Lung (tissue), 12 donors: Measurements from ENCODE around the gene PPM1H. TPM values are rescaled to one million over a fixed set of nuclear protein-coding genes. Genes with fewer than 3 reads are reported as not detected.

Experiments
- ATAC-seq: fragments of 200-7000 bp; cut with Tn5 transposase; one replicate; pipeline ENCODE4 v1.9.1; 2020; ENCODE audit warnings: moderate number of reproducible peaks; ENCODE audit not compliant: insufficient read depth, low FRiP score
- DNase-seq, 3 donors: peaks; one replicate each; pipeline ENCODE4 v3.0.0-alpha.2; 2013 to 2017
- H3K27ac ChIP-seq, 2 donors: one replicate each; pipeline ENCODE4 v1.5.1; 2013; ENCODE audit warnings: mild to moderate bottlenecking in 2 of 2, moderate library complexity in 2 of 2, control low read depth in 1 of 2, inconsistent platforms in 1 of 2, low read depth in 1 of 2, low read length in 1 of 2
- H3K27me3 ChIP-seq, 3 donors: one replicate each; pipeline ENCODE4 v1.5.1; 2013; ENCODE audit warnings: low read length in 2 of 3; ENCODE audit not compliant: control insufficient read depth in 3 of 3, insufficient read depth in 3 of 3
- H3K36me3 ChIP-seq, 4 donors: one replicate each; pipeline ENCODE4 v1.5.1; 2013; ENCODE audit warnings: low read length in 4 of 4, mild to moderate bottlenecking in 1 of 4, moderate library complexity in 1 of 4; ENCODE audit not compliant: control insufficient read depth in 4 of 4, insufficient read depth in 4 of 4
- H3K4me1 ChIP-seq, 5 donors: one replicate each; pipeline ENCODE4 v1.5.1; 2013; ENCODE audit warnings: low read length in 5 of 5, mild to moderate bottlenecking in 2 of 5, moderate library complexity in 1 of 5; ENCODE audit not compliant: control insufficient read depth in 5 of 5, insufficient read depth in 5 of 5
- H3K4me3 ChIP-seq: one replicate; pipeline ENCODE4 v1.5.1; 2013; ENCODE audit warnings: mild to moderate bottlenecking, control low read depth, moderate library complexity
- H3K9ac ChIP-seq, 2 donors: one replicate each; pipeline ENCODE4 v1.5.1; 2013; ENCODE audit warnings: low read length in 2 of 2, control low read depth in 1 of 2; ENCODE audit not compliant: insufficient read depth in 1 of 2
- H3K9me3 ChIP-seq, 4 donors: one replicate each; pipeline ENCODE4 v1.5.1; 2013; ENCODE audit warnings: low read length in 3 of 4, mild to moderate bottlenecking in 1 of 4, moderate library complexity in 1 of 4; ENCODE audit not compliant: control insufficient read depth in 4 of 4, insufficient read depth in 3 of 4
- WGBS, 2 donors: extraction: QIAGEN DNeasy Blood & Tissue Kit; methylation state at CpG; one replicate each; pipeline ENCODE4 v1.1.7; 2013; 5-methylcytosine and 5-hydroxymethylcytosine counted together
- polyA plus RNA-seq, 2 donors: library from polyadenylated mRNA; stranded (reverse); fragments of 200-250 nt; gene quantifications; one replicate each; pipeline ENCODE4 v1.2.1, GENCODE V29; 2013
- total RNA-seq, 2 donors: library from RNA; depleted of rRNA in 1 of 2; stranded (reverse); fragments of >200 nt in 1 of 2; gene quantifications; one replicate each; pipeline ENCODE4 v1.2.1, GENCODE V29; 2014 to 2021
- TF ChIP-seq, protein P1 (sequence below): IDR thresholded peaks from 2 replicates; pipeline ENCODE4 v1.5.1; 2012; ENCODE audit warnings: mild to moderate bottlenecking; ENCODE audit errors: control extremely low read depth, extremely low read depth
- donor health status: control.
- donor health status: control.
- donor health status: Bipolar disorder and iron deficiency.
- donor health status: healthy.
- donor health status: DM: yes; HTN: yes; CAD: no.

Gene PPM1H
- total and polyA plus RNA-seq, 4 donors = 2.0 to 11.2 (median 5.7) TPM

- H3K9ac ChIP-seq = no peak overlapping the region
- peaks cover 0 to 5% (median 0%) of the 10 kb centered on the region in 5 donors for H3K4me1 ChIP-seq
- H3K9me3 ChIP-seq = no peaks in the 10 kb centered on the region
- 78 to 80% methylated on average over 25 of the region's 25 CpGs for WGBS, 2 donors
- no peaks in the 10 kb centered on the region for H3K27me3 ChIP-seq
- TF ChIP-seq, protein P1, sequence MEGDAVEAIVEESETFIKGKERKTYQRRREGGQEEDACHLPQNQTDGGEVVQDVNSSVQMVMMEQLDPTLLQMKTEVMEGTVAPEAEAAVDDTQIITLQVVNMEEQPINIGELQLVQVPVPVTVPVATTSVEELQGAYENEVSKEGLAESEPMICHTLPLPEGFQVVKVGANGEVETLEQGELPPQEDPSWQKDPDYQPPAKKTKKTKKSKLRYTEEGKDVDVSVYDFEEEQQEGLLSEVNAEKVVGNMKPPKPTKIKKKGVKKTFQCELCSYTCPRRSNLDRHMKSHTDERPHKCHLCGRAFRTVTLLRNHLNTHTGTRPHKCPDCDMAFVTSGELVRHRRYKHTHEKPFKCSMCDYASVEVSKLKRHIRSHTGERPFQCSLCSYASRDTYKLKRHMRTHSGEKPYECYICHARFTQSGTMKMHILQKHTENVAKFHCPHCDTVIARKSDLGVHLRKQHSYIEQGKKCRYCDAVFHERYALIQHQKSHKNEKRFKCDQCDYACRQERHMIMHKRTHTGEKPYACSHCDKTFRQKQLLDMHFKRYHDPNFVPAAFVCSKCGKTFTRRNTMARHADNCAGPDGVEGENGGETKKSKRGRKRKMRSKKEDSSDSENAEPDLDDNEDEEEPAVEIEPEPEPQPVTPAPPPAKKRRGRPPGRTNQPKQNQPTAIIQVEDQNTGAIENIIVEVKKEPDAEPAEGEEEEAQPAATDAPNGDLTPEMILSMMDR = peak; percentile 97
- H3K4me3 ChIP-seq = no peak overlapping the region
- DNase-seq (peak; percentile 87 to 93 (median 91)), ATAC-seq (peak; percentile 96)
- H3K27ac ChIP-seq = no peak overlapping the region
- no peaks in the 10 kb centered on the region for H3K36me3 ChIP-seq
Measured at GRCh38 chr12:62793256-62794217, 141.4 kb downstream of the PPM1H start.

- DNase-seq (peak in 1 of 3 donors; percentile 18), ATAC-seq (no peak)
- Histone ChIP-seq H3K36me3 (no peaks in the 10 kb centered on the region), H3K4me1 (peaks cover 0 to 5% (median 0%) of the 10 kb centered on the region in 5 donors), H3K27ac (no peak overlapping the region), H3K9ac (no peak overlapping the region), H3K4me3 (no peak overlapping the region), H3K27me3 (no peaks in the 10 kb centered on the region), H3K9me3 (no peaks in the 10 kb centered on the region)
- TF ChIP-seq, protein P1 = no peak
- 59 to 78% methylated on average over 5 of the region's 5 CpGs for WGBS, 2 donors
Measured at GRCh38 chr12:62792236-62792870, 142.6 kb downstream of the PPM1H start.

- Histone ChIP-seq H3K27ac (no peak overlapping the region), H3K4me3 (no peak overlapping the region), H3K9ac (no peak overlapping the region), H3K4me1 (peaks cover 0 to 5% (median 5%) of the 10 kb centered on the region in 5 donors), H3K9me3 (no peaks in the 10 kb centered on the region), H3K27me3 (no peaks in the 10 kb centered on the region), H3K36me3 (no peaks in the 10 kb centered on the region)
- 48 to 68% methylated on average over 3 of the region's 3 CpGs for WGBS, 2 donors
- TF ChIP-seq, protein P1 = no peak
- DNase-seq (no peak), ATAC-seq (no peak)
Measured at GRCh38 chr12:62789851-62790250, 145.1 kb downstream of the PPM1H start.
